VCaP (cell line): ENCODE results near the gene OR5K2.

Experiments used
- H3K27ac ChIP-seq: fragments of 450-650 bp; 2 replicates; pipeline ENCODE4 v1.5.1; 2017
- TF ChIP-seq, protein P1 (sequence below): fragments of 450-650 bp; conservative IDR thresholded peaks from 2 replicates; pipeline ENCODE4 v1.5.1; 2017; ENCODE audit warnings: mild to moderate bottlenecking, moderate library complexity

Gene OR5K2

DNA sequence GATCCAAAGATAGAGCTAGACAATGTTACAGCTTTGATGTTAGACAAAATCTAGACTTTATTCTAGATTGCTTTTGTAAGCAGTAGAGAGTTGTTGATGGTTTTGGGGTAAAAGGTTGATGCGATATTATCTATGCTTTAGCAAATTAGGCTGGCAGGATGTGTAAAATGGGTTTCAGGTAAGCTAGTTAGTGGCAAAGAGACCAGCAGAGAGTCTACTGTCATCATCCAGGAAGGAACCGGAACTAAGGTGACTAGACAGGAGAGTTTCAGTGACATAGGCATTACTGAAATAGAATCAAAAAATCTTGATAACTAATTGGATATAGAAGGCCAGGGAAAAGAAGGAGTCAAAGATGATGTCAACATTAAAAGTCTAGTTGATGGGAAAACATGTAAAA, 11.1 kb downstream of the OR5K2 start:
- no peak overlapping the region for H3K27ac ChIP-seq
- TF ChIP-seq, protein P1, sequence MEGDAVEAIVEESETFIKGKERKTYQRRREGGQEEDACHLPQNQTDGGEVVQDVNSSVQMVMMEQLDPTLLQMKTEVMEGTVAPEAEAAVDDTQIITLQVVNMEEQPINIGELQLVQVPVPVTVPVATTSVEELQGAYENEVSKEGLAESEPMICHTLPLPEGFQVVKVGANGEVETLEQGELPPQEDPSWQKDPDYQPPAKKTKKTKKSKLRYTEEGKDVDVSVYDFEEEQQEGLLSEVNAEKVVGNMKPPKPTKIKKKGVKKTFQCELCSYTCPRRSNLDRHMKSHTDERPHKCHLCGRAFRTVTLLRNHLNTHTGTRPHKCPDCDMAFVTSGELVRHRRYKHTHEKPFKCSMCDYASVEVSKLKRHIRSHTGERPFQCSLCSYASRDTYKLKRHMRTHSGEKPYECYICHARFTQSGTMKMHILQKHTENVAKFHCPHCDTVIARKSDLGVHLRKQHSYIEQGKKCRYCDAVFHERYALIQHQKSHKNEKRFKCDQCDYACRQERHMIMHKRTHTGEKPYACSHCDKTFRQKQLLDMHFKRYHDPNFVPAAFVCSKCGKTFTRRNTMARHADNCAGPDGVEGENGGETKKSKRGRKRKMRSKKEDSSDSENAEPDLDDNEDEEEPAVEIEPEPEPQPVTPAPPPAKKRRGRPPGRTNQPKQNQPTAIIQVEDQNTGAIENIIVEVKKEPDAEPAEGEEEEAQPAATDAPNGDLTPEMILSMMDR, result no peak

DNA sequence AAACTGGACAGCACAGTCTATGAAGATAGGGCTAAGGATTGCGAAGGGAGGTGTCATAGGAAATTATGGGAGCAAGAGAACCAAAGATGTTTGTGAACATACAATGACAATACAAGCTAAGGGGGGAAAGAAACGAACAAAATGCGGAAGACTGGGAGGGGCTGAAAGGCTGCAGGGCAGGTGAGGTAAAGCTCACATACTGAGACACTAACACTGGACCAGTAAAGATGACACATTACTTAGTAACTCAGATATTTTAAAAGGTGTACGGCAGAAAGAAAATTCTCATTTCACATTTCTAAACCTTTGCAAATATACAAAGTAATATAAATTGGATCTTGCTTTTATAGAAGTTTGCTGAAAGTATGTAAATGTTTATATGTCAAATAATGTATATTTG, 15.1 kb downstream of the OR5K2 start:
- TF ChIP-seq, protein P1, result no peak
- no peak overlapping the region for H3K27ac ChIP-seq

DNA sequence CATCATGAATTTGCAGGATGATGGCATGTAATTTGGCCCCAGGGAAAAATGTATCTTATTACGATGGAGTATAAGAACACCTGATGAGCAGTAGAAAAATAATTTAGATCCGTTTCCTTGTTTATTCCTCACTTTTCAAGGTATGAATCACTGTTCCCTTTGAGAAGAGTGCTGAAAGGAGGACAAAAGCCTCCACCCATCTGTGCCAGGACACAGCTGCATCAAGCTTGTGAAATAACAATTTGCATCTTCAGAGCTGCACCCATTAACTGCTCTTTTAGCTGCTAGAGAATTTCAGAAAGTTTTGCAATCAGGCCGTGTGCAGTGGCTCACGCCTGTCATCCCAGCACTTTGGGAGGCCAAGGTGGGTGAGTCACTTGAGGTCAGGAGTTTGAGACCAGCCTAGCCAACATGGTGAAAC, 15.6 kb downstream of the OR5K2 start:
- H3K27ac ChIP-seq, result no peak overlapping the region
- TF ChIP-seq, protein P1, result no peak

DNA sequence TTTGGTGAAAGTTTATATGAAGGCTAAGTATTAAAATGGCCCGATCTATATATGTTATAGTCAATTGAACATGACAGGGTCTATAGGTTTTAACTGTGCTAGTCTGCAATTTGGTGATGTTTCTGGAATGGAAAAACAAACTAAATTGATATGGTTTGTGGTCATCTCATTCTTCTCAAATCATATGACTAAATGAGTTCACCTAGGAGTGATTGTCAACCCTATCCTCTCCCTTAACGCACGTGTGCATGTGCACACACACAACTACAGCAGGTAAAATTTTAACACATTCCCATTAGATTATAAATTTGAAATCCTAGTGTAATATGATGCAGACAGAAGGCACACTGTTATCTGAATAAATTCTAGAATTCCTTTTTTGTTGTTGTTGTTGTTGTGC, 16.3 kb downstream of the OR5K2 start:
- TF ChIP-seq, protein P1, result no peak
- no peak overlapping the region for H3K27ac ChIP-seq

DNA sequence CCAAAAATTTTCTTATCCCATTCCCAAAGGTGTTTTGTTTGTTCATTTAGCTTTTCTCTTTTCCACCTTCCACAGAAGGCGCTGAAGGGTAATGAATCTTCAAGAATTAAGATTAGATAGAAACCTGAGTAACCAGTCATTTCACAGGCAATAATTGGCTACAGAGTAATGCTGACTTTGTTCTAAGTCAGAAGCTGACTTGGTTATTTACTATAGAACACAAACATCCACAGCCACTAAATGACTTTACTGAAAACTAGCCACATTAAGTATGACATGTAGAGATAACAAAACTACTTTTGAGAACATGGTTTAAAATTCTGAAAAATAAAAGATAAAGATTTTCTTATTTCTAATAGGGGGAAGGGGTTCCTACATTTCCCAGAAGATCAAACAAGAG, 17.5 kb downstream of the OR5K2 start:
- TF ChIP-seq, protein P1, result no peak
- no peak overlapping the region for H3K27ac ChIP-seq

DNA sequence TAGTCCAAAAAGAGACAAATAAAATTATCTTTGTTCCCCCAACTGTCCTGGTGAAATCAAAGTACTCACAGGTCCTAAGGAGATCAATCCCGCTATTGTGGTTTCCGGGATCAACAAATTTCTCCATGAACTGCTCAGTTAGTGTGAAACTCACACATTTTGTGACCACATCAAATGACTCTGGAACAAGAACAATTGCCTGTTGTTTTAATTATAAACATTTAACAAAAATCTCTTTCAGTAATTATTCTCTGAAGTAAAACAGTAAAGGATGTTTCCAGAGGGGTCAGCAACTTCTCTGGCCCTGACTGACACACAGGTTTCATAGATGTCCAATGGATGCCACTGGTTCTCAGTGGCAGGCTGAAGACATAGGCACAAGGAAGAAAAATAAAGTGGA, 21.3 kb downstream of the OR5K2 start:
- TF ChIP-seq, protein P1, result no peak
- no peak overlapping the region for H3K27ac ChIP-seq

DNA sequence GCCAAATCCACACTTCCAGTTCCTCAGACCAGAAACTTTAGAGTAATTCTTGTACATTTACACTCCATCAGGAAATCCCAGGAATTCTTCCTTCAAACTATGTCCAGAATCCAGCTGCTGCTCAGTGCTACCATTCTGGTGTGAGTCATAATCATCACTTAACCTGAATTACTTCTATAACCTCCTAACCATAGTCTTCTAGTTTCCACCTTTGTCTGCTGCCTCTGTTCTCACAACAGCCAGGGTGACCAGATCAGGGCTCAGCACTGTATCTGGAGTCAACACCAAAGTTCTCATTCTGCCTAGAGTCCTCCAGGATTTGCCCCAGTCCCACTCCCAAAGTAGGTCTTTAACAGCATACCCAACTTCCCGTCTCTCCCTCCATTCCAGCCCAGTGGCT, 21.9 kb downstream of the OR5K2 start:
- H3K27ac ChIP-seq, result no peak overlapping the region
- TF ChIP-seq, protein P1, result no peak
